ENCODE results near the gene RNASET2.
A peak's percentile ranks its signal among the peaks of the same experiment; 100 is the strongest.
"Not testable (repeated sequence)": the region's sequence is repeated elsewhere in the genome, so short reads cannot be mapped to it uniquely, and the experiment has no call there.

The RNASET2 gene

GRCh38 chr6:166949528-166950442, 6.6 kb downstream of the RNASET2 start:
- no peak for TF ChIP-seq Cebpa-rat (IDR thresholded peaks at IDR 0.05)
- H3K27ac ChIP-seq: peak overlapping the region; percentile 59; the same call in 1 of the 2 replicates
- H3K9me3 ChIP-seq: no peaks in the 10 kb centered on the region
- H4K20me1 ChIP-seq: peaks cover 88% of the 10 kb centered on the region
- H3K27me3 ChIP-seq: no peaks in the 10 kb centered on the region
- H3K4me2 ChIP-seq: peak overlapping the region; percentile 91; the same call in 1 of the 2 replicates
- peaks cover 54% of the 10 kb centered on the region for H3K4me1 ChIP-seq
- no peak overlapping the region for H3K9ac ChIP-seq
- no peak overlapping the region for H3K4me3 ChIP-seq
- H3K36me3 ChIP-seq: peaks cover 77% of the 10 kb centered on the region

GRCh38 chr6:166948724-166949123, 7.6 kb downstream of the RNASET2 start:
- Histone ChIP-seq H3K4me1 (peaks cover 44% of the 10 kb centered on the region), H4K20me1 (peaks cover 78% of the 10 kb centered on the region), H3K36me3 (peaks cover 85% of the 10 kb centered on the region)
- H3K27ac ChIP-seq, H3K27me3 ChIP-seq, H3K9me3 ChIP-seq, H3K4me3 ChIP-seq, H3K9ac ChIP-seq, H3K4me2 ChIP-seq: not testable (repeated sequence)

DNA sequence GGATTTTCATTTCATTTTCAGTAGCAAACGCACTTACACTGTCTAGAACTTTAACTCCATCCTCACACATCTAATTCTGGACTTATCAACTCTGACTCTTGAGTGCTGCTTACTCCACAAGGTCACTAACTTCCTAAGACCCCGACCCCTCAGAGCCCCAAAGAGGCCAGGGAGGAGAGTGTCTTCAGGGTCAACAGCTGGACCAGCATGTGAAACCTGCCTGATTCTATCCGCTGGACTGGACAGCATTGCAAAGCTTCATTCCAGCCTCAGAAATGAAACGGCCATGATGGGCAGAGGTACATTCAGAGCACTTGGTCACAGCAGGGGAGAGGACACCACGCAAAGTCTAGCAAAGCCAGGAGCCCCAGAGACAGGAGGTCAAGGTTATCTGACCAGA, 9.1 kb downstream of the RNASET2 start:
- no peak overlapping the region for H3K4me3 ChIP-seq
- H3K9ac ChIP-seq: no peak overlapping the region
- no peak for TF ChIP-seq Cebpa-rat (IDR thresholded peaks at IDR 0.05)
- H3K4me2 ChIP-seq: no peak overlapping the region
- no peaks in the 10 kb centered on the region for H3K9me3 ChIP-seq
- peaks cover 29% of the 10 kb centered on the region for H3K4me1 ChIP-seq
- H3K36me3 ChIP-seq: peaks cover 93% of the 10 kb centered on the region
- H3K27ac ChIP-seq: no peak overlapping the region
- H4K20me1 ChIP-seq: peaks cover 78% of the 10 kb centered on the region
- no peaks in the 10 kb centered on the region for H3K27me3 ChIP-seq

DNA sequence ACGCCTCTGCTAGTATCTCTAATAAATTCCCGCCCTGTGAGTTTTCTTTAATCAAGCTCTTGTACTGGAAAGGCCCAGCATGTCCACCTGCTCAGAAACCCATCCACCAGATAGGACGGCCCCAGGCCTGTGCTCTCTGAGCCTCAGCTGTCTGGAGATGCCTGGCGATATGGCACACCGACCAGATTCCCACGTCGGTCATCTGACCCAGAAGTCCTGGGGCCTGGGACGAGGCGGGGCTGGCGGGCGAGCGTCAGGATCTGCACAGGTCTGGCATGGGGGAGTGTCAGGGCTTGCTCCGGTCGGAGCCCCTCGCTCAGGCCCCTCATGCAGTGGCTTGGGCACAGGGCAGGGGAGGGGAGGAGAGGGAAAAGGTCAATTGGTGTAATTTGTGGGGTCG, 10.2 kb downstream of the RNASET2 start:
- Histone ChIP-seq H4K20me1 (peaks cover 78% of the 10 kb centered on the region), H3K9ac (no peak overlapping the region), H3K27me3 (no peaks in the 10 kb centered on the region), H3K9me3 (no peaks in the 10 kb centered on the region), H3K4me1 (peaks cover 18% of the 10 kb centered on the region), H3K36me3 (peaks cover 94% of the 10 kb centered on the region), H3K27ac (no peak overlapping the region), H3K4me3 (no peak overlapping the region), H3K4me2 (no peak overlapping the region)
- no peak for TF ChIP-seq Cebpa-rat (IDR thresholded peaks at IDR 0.05)

DNA sequence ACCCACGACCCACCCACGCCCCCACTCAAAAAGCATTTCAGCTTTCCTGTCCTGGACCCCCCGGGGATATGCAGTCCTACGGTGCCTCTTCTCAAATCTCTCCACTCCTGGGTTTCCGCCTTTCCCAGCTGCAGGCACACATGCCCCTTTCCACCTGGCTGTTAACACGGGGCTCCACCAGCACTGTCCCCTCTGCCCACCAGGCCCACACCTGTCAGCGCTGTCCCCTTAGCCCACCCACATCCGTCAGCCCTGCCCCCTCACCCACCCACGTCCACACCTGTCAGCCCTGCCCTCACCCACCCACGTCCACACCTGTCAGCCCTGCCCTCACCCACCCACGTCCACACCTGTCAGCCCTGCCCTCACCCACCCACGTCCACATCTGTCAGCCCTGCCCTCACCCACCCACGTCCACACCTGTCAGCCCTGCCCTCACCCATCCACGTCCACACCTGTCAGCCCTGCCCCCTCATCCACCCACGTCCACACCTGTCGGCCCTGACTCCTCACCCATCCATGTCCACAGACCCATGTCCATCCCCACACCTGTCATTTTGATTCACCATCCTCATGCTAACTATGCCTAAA, 11.6 kb downstream of the RNASET2 start:
- Histone ChIP-seq H3K36me3 (peaks cover 96% of the 10 kb centered on the region), H3K4me1 (peaks cover 4% of the 10 kb centered on the region), H3K27ac (no peak overlapping the region), H3K9ac (no peak overlapping the region), H3K27me3 (no peaks in the 10 kb centered on the region), H3K4me2 (no peak overlapping the region), H3K4me3 (no peak overlapping the region), H4K20me1 (peaks cover 78% of the 10 kb centered on the region), H3K9me3 (no peaks in the 10 kb centered on the region)
- TF ChIP-seq Cebpa-rat (IDR thresholded peaks at IDR 0.05): no peak

- Histone ChIP-seq H3K9ac (no peak overlapping the region), H4K20me1 (peaks cover 78% of the 10 kb centered on the region), H3K4me1 (no peaks in the 10 kb centered on the region), H3K27me3 (no peaks in the 10 kb centered on the region), H3K27ac (no peak overlapping the region), H3K4me2 (no peak overlapping the region), H3K9me3 (no peaks in the 10 kb centered on the region), H3K4me3 (no peak overlapping the region), H3K36me3 (peaks cover 96% of the 10 kb centered on the region)
- TF ChIP-seq Cebpa-rat (IDR thresholded peaks at IDR 0.05): no peak
Measured at GRCh38 chr6:166942393-166943168, 13.8 kb downstream of the RNASET2 start.

- H3K36me3 ChIP-seq: peaks cover 81% of the 10 kb centered on the region
Measured at GRCh38 chr6:166940643-166941068, 15.7 kb downstream of the RNASET2 start.

GRCh38 chr6:166939894-166940293, 16.5 kb downstream of the RNASET2 start:
- Histone ChIP-seq H3K4me1 (peaks cover 25% of the 10 kb centered on the region), H3K4me2 (no peak overlapping the region), H3K9ac (no peak overlapping the region), H4K20me1 (peaks cover 71% of the 10 kb centered on the region), H3K36me3 (peaks cover 75% of the 10 kb centered on the region), H3K27ac (no peak overlapping the region), H3K27me3 (no peaks in the 10 kb centered on the region), H3K9me3 (no peaks in the 10 kb centered on the region), H3K4me3 (no peak overlapping the region)
- no peak for TF ChIP-seq Cebpa-rat (IDR thresholded peaks at IDR 0.05)

More at GRCh38 chr6:166940643-166941068, 15.7 kb downstream of the RNASET2 start:
- H4K20me1 ChIP-seq: peaks cover 71% of the 10 kb centered on the region
- H3K4me1 ChIP-seq: peaks cover 18% of the 10 kb centered on the region
- no peak overlapping the region for H3K4me2 ChIP-seq
- TF ChIP-seq Cebpa-rat (IDR thresholded peaks at IDR 0.05): no peak
- no peak overlapping the region for H3K27ac ChIP-seq
- no peaks in the 10 kb centered on the region for H3K9me3 ChIP-seq
- no peaks in the 10 kb centered on the region for H3K27me3 ChIP-seq
- no peak overlapping the region for H3K9ac ChIP-seq
- no peak overlapping the region for H3K4me3 ChIP-seq

DNA sequence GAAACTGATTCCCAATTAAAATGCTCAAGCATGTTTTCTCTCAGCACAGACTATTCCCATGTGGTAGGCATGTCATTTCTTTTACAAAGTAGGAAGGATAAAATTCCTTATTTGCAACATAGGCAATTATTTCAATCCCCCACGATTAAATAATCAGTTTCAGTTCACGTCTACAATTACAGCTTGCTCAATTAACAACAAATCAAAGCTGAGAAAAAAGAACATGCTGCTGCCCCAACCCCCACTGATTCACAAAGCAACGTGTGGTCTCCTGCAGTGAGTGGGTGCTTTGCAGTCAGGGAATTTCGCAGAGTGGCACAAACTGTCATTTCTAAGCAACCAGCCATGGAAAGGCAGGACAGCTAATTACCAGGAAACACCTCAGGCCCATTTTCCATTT, 17.0 kb downstream of the RNASET2 start:
- Histone ChIP-seq H3K4me1 (peaks cover 31% of the 10 kb centered on the region), H3K9ac (no peak overlapping the region), H3K4me3 (no peak overlapping the region), H3K27me3 (no peaks in the 10 kb centered on the region), H4K20me1 (peaks cover 71% of the 10 kb centered on the region), H3K27ac (no peak overlapping the region), H3K36me3 (peaks cover 76% of the 10 kb centered on the region), H3K9me3 (no peaks in the 10 kb centered on the region), H3K4me2 (no peak overlapping the region)
- no peak for TF ChIP-seq Cebpa-rat (IDR thresholded peaks at IDR 0.05)
